ENCODE results near the gene TARBP2.

GRCh38 chr12:53514628-53515290, 13.7 kb downstream of the TARBP2 start:
- TF ChIP-seq CTCF (IDR thresholded peaks at IDR 0.05) (no peak), POLR2A (IDR thresholded peaks at IDR 0.05) (no peak)

All from Peyer's patch (tissue), 4 donors.